HCT116 (cell line): ENCODE data around the gene CHRNA7.

Experiments
- EZH2 ChIP-seq: fragments of 200-600 bp; sonication (generic); IDR thresholded peaks from 2 replicates; pipeline ENCODE4 v1.6.1; 2017; ENCODE audit warnings: antibody characterized with exemption, mixed run types
- FOSL1 ChIP-seq: IDR thresholded peaks from 2 replicates; pipeline ENCODE4 v1.6.1; 2012; ENCODE audit warnings: low read depth
- POLR2A ChIP-seq: IDR thresholded peaks from 2 replicates; pipeline ENCODE4 v1.7.0; 2011; ENCODE audit warnings: borderline replicate concordance; ENCODE audit not compliant: insufficient read depth, insufficient read length; ENCODE audit errors: extremely low read depth
- POLR2AphosphoS5 ChIP-seq: IDR thresholded peaks from 2 replicates; pipeline ENCODE4 v1.6.1; 2011; ENCODE audit warnings: mild to moderate bottlenecking, low read depth, low read length, moderate library complexity
- SP1 ChIP-seq: IDR thresholded peaks from 2 replicates; pipeline ENCODE4 v1.6.1; 2012; ENCODE audit warnings: low read depth
- ZFX ChIP-seq: fragments of 450-650 bp; IDR thresholded peaks from 2 replicates; pipeline ENCODE4 v1.6.1; 2017
- ZNF274 ChIP-seq: fragments of 200-500 bp; sonication (Bioruptor generic); IDR thresholded peaks from 2 replicates; pipeline ENCODE4 v1.6.1; 2014; ENCODE audit warnings: mild to moderate bottlenecking, low read depth, low read length, inconsistent platforms
- TF ChIP-seq, protein P1 (sequence below): IDR thresholded peaks from 2 replicates; pipeline ENCODE4 v1.6.1; 2012
- TF ChIP-seq, protein P2 (sequence below), 3 experiments: fragments of 200-600 bp in 1 of 3; sonication (generic) in 1 of 3; IDR thresholded peaks in 2 of 3; conservative IDR thresholded peaks in 1 of 3; 2 replicates each; pipeline ENCODE4 v1.5.1; 2012 to 2017; ENCODE audit warnings: low read depth in 2 of 3, low read length in 2 of 3, antibody characterized with exemption in 1 of 3, borderline replicate concordance in 1 of 3, control low read depth in 1 of 3, mild to moderate bottlenecking in 1 of 3, mixed read lengths in 1 of 3, mixed run types in 1 of 3, moderate library complexity in 1 of 3; ENCODE audit not compliant: insufficient read depth in 1 of 3
- TF ChIP-seq, protein P3 (sequence below): IDR thresholded peaks from 2 replicates; pipeline ENCODE4 v1.6.1; 2012; ENCODE audit warnings: low read depth
- TF ChIP-seq, protein P4 (sequence below): IDR thresholded peaks from 2 replicates; pipeline ENCODE4 v1.6.1; 2011; ENCODE audit warnings: mild to moderate bottlenecking, low read length, moderate library complexity; ENCODE audit not compliant: insufficient replicate concordance; ENCODE audit errors: extremely low read depth

DNA sequence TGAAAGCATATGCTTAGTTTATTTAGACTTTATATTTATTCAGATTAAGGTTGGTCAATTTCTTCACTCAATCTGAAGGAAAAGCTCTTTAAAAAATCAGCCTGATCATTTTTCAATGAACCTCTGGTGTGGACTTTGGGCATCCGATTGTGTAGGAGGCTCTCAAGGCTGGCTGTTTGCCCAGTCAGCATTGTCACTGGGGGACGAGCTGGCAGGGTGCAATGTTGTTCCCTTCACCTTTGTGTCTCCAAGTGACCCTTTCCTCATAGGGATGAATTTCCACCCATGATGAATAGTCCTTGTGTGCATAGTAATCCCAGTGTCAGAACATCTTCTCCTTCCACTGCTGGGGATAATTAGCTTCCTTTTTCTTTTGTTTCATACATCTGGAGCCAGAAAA lies 102.5 kb downstream of the CHRNA7 start:
- TF ChIP-seq ZNF274 (no peak), ZFX (no peak), FOSL1 (no peak), POLR2A (no peak), SP1 (no peak), POLR2AphosphoS5 (no peak), EZH2 (no peak)
- TF ChIP-seq, protein P1, sequence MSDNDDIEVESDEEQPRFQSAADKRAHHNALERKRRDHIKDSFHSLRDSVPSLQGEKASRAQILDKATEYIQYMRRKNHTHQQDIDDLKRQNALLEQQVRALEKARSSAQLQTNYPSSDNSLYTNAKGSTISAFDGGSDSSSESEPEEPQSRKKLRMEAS, result no peak
- TF ChIP-seq, protein P2, sequence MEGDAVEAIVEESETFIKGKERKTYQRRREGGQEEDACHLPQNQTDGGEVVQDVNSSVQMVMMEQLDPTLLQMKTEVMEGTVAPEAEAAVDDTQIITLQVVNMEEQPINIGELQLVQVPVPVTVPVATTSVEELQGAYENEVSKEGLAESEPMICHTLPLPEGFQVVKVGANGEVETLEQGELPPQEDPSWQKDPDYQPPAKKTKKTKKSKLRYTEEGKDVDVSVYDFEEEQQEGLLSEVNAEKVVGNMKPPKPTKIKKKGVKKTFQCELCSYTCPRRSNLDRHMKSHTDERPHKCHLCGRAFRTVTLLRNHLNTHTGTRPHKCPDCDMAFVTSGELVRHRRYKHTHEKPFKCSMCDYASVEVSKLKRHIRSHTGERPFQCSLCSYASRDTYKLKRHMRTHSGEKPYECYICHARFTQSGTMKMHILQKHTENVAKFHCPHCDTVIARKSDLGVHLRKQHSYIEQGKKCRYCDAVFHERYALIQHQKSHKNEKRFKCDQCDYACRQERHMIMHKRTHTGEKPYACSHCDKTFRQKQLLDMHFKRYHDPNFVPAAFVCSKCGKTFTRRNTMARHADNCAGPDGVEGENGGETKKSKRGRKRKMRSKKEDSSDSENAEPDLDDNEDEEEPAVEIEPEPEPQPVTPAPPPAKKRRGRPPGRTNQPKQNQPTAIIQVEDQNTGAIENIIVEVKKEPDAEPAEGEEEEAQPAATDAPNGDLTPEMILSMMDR (IDR thresholded peaks at IDR 0.05 in 2 of 3, conservative IDR thresholded peaks at IDR 0.05 in 1 of 3; ENCODE audit: borderline replicate concordance in 1 of 3, insufficient read depth in 1 of 3, low read depth in 2 of 3, low read length in 2 of 3), result no peak
- TF ChIP-seq, protein P3, sequence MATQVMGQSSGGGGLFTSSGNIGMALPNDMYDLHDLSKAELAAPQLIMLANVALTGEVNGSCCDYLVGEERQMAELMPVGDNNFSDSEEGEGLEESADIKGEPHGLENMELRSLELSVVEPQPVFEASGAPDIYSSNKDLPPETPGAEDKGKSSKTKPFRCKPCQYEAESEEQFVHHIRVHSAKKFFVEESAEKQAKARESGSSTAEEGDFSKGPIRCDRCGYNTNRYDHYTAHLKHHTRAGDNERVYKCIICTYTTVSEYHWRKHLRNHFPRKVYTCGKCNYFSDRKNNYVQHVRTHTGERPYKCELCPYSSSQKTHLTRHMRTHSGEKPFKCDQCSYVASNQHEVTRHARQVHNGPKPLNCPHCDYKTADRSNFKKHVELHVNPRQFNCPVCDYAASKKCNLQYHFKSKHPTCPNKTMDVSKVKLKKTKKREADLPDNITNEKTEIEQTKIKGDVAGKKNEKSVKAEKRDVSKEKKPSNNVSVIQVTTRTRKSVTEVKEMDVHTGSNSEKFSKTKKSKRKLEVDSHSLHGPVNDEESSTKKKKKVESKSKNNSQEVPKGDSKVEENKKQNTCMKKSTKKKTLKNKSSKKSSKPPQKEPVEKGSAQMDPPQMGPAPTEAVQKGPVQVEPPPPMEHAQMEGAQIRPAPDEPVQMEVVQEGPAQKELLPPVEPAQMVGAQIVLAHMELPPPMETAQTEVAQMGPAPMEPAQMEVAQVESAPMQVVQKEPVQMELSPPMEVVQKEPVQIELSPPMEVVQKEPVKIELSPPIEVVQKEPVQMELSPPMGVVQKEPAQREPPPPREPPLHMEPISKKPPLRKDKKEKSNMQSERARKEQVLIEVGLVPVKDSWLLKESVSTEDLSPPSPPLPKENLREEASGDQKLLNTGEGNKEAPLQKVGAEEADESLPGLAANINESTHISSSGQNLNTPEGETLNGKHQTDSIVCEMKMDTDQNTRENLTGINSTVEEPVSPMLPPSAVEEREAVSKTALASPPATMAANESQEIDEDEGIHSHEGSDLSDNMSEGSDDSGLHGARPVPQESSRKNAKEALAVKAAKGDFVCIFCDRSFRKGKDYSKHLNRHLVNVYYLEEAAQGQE, result no peak
- TF ChIP-seq, protein P4, sequence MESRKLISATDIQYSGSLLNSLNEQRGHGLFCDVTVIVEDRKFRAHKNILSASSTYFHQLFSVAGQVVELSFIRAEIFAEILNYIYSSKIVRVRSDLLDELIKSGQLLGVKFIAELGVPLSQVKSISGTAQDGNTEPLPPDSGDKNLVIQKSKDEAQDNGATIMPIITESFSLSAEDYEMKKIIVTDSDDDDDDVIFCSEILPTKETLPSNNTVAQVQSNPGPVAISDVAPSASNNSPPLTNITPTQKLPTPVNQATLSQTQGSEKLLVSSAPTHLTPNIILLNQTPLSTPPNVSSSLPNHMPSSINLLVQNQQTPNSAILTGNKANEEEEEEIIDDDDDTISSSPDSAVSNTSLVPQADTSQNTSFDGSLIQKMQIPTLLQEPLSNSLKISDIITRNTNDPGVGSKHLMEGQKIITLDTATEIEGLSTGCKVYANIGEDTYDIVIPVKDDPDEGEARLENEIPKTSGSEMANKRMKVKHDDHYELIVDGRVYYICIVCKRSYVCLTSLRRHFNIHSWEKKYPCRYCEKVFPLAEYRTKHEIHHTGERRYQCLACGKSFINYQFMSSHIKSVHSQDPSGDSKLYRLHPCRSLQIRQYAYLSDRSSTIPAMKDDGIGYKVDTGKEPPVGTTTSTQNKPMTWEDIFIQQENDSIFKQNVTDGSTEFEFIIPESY, result no peak
